Uterus (tissue), 4 donors: ENCODE data around the gene HAPLN2. TPM values are rescaled to one million over a fixed set of nuclear protein-coding genes. Genes with fewer than 3 reads are reported as not detected.

Experiments used
- DNase-seq, 2 donors: peaks; one replicate each; pipeline ENCODE4 v3.0.0-alpha.2; 2019 to 2020
- H3K27ac ChIP-seq, 2 donors: fragments of 200-600 bp; sonication (generic); 1 replicate in 1 of 2; 2 replicates in 1 of 2; pipeline ENCODE4 v1.5.1; 2016 to 2018
- H3K27me3 ChIP-seq, 2 donors: fragments of 200-600 bp; sonication (generic); one replicate each; pipeline ENCODE4 v1.5.1; 2018 to 2019; ENCODE audit warnings: control low read depth in 1 of 2
- H3K36me3 ChIP-seq, 2 donors: fragments of 200-600 bp; sonication (generic); one replicate each; pipeline ENCODE4 v1.5.1; 2019; ENCODE audit warnings: control low read depth in 1 of 2
- H3K4me1 ChIP-seq, 2 donors: fragments of 200-600 bp; sonication (generic); one replicate each; pipeline ENCODE4 v1.5.1; 2018 to 2019; ENCODE audit warnings: control low read depth in 1 of 2
- H3K4me3 ChIP-seq, 2 donors: fragments of 200-600 bp; sonication (generic); 1 replicate in 1 of 2; 2 replicates in 1 of 2; pipeline ENCODE4 v1.5.1; 2018 to 2019; ENCODE audit warnings: mild to moderate bottlenecking in 1 of 2
- H3K9me3 ChIP-seq, 2 donors: fragments of 200-600 bp; sonication (generic); one replicate each; pipeline ENCODE4 v1.5.1; 2019; ENCODE audit warnings: control low read depth in 1 of 2
- POLR2A ChIP-seq, 2 donors: fragments of 450-650 bp; IDR thresholded peaks; one replicate each; pipeline ENCODE4 v1.6.1; 2016; ENCODE audit warnings: antibody characterized with exemption in 2 of 2, mild to moderate bottlenecking in 1 of 2, moderate library complexity in 1 of 2
- intact Hi-C: fragments of 100-400 bp; cut with DNase I; formaldehyde crosslinking; loops from one replicate; pipeline ENCODE4 v1.15.1; 2023; ENCODE audit warnings: low total_unique reads
- total RNA-seq, 4 donors: library from RNA; depleted of rRNA in 3 of 4; stranded (reverse); fragments of >200 nt in 3 of 4; gene quantifications; one replicate each; pipeline versions ENCODE4 v1.1.0 to v1.2.4, GENCODE V29; 2014 to 2023
- TF ChIP-seq, protein P1 (sequence below), 4 experiments: fragments of 200-600 bp in 2 of 4; fragments of 450-650 bp in 2 of 4; sonication (generic) in 2 of 4; IDR thresholded peaks; one replicate each; pipeline ENCODE4 v1.5.1; 2016 to 2019; ENCODE audit warnings: antibody characterized with exemption in 4 of 4, mild to moderate bottlenecking in 2 of 4, moderate library complexity in 1 of 4
- donor health status: DM: yes; HTN: yes; CAD: no.

Gene HAPLN2
- total RNA-seq, 4 donors from 2014 or later = 0.77 to 3.9 TPM; not detected in 2

DNA sequence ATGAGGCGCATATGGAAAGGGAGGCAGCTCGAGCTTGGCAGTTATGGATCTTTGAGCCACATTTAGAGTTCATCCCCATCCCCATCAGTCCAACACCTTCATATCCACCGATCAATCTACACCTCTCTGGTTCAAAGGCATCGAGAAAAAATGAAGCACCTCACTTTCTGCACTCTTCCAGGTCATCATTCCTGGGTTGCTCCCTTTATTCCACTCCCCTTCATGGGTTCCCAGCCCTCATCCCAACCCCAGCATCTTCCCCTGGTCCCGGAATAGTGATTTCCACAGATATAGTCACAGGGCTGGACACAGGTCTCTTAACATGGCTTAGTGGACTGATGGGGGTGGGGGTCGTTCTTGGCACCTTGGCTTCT is 354 bp downstream of the HAPLN2 start:
- peak overlapping the region in 1 of 2 donors; percentile 27 for H3K27ac ChIP-seq
- intact Hi-C loops = no loop called here
- H3K27me3 ChIP-seq = peaks cover 0 to 7% of the 10 kb centered on the region in 2 donors
- no peaks in the 10 kb centered on the region for H3K36me3 ChIP-seq
- DNase-seq = no peak
- no peaks in the 10 kb centered on the region for H3K9me3 ChIP-seq
- no peak overlapping the region for H3K4me3 ChIP-seq
- TF ChIP-seq, protein P1, sequence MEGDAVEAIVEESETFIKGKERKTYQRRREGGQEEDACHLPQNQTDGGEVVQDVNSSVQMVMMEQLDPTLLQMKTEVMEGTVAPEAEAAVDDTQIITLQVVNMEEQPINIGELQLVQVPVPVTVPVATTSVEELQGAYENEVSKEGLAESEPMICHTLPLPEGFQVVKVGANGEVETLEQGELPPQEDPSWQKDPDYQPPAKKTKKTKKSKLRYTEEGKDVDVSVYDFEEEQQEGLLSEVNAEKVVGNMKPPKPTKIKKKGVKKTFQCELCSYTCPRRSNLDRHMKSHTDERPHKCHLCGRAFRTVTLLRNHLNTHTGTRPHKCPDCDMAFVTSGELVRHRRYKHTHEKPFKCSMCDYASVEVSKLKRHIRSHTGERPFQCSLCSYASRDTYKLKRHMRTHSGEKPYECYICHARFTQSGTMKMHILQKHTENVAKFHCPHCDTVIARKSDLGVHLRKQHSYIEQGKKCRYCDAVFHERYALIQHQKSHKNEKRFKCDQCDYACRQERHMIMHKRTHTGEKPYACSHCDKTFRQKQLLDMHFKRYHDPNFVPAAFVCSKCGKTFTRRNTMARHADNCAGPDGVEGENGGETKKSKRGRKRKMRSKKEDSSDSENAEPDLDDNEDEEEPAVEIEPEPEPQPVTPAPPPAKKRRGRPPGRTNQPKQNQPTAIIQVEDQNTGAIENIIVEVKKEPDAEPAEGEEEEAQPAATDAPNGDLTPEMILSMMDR (IDR thresholded peaks at IDR 0.05) = no peak
- TF ChIP-seq POLR2A (IDR thresholded peaks at IDR 0.05) = no peak
- H3K4me1 ChIP-seq = no peaks in the 10 kb centered on the region

GRCh38 chr1:156622581-156623297 is 3.5 kb downstream of the HAPLN2 start:
- no peak for TF ChIP-seq POLR2A (IDR thresholded peaks at IDR 0.05)
- TF ChIP-seq, protein P1 (IDR thresholded peaks at IDR 0.05) = no peak
- Histone ChIP-seq H3K27ac (no peak overlapping the region), H3K4me3 (no peak overlapping the region), H3K4me1 (no peaks in the 10 kb centered on the region), H3K27me3 (peaks cover 0 to 17% of the 10 kb centered on the region in 2 donors), H3K36me3 (no peaks in the 10 kb centered on the region), H3K9me3 (no peaks in the 10 kb centered on the region)
- intact Hi-C loops = no loop called here
- DNase-seq = no peak

DNA sequence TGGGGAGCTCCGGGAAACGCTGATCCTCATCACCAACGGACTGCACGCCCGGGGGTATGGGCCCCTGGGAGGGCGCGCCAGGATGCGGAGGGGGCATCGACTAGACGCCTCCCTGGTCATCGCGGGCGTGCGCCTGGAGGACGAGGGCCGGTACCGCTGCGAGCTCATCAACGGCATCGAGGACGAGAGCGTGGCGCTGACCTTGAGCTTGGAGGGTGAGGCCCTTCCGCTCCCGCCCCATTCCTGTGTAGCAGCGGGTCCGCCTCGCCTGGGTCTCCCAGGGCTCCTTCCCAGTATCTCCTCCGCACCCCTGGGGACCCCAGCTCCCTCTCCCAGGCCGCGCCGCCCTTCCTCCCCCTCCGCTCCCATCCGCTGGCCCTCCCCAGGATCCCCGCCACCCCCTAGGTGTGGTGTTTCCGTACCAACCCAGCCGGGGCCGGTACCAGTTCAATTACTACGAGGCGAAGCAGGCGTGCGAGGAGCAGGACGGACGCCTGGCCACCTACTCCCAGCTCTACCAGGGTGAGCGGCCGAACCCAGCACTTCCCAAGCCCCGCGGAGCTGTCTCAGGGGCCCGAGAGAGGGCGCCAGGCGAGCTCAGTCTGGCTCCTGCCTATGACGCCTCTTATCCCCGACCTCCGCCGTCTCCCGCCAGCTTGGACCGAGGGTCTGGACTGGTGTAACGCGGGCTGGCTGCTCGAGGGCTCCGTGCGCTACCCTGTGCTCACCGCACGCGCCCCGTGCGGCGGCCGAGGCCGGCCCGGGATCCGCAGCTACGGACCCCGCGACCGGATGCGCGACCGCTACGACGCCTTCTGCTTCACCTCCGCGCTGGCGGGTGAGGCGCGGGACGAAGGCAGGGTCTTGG is 5.0 kb downstream of the HAPLN2 start:
- H3K4me3 ChIP-seq = peak overlapping the region; percentile 33 to 38
- peaks cover 0 to 17% of the 10 kb centered on the region in 2 donors for H3K27me3 ChIP-seq
- peak in 1 of 2 donors; percentile 23 for TF ChIP-seq POLR2A (IDR thresholded peaks at IDR 0.05)
- TF ChIP-seq, protein P1 (IDR thresholded peaks at IDR 0.05) = peak in 3 of 4 experiments; percentile 22 to 45 (median 36)
- H3K27ac ChIP-seq = peak overlapping the region; percentile 60 to 66
- H3K9me3 ChIP-seq = no peaks in the 10 kb centered on the region
- H3K36me3 ChIP-seq = no peaks in the 10 kb centered on the region
- H3K4me1 ChIP-seq = no peaks in the 10 kb centered on the region
- intact Hi-C loops = no loop called here
- DNase-seq = peak; percentile 52 to 63

DNA sequence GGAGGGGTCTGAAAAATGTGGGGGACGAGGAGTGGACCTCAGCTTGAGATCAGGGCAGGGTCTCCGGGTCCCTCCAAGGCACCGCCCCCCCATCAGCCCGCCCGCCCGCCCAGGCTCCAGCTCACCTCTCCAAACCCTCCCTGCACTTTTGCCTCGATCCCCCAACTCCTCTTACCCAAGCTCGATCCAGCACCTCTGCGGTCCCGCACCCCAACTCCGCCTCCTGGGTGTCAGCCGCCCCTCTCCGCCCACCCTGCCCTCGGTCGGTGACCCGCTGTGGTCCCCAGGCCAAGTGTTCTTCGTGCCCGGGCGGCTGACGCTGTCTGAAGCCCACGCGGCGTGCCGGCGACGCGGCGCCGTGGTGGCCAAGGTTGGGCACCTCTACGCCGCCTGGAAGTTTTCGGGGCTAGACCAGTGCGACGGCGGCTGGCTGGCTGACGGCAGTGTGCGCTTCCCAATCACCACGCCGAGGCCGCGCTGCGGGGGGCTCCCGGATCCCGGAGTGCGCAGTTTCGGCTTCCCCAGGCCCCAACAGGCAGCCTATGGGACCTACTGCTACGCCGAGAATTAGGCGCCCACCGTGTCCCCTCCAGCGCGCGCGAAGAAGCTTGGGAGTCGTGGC is 5.7 kb downstream of the HAPLN2 start:
- Histone ChIP-seq H3K4me1 (no peaks in the 10 kb centered on the region), H3K27ac (peak overlapping the region; percentile 60 to 66), H3K9me3 (no peaks in the 10 kb centered on the region), H3K4me3 (peak overlapping the region; percentile 33 to 38), H3K27me3 (peaks cover 0 to 17% of the 10 kb centered on the region in 2 donors), H3K36me3 (no peaks in the 10 kb centered on the region)
- TF ChIP-seq, protein P1 (IDR thresholded peaks at IDR 0.05) = no peak
- no peak for TF ChIP-seq POLR2A (IDR thresholded peaks at IDR 0.05)
- DNase-seq = no peak
- intact Hi-C loops = no loop called here
